PFSK-1 (cell line): ENCODE data around the gene GFM1.

Source experiments
- FOXP2 ChIP-seq: optimal IDR thresholded peaks from 2 replicates; pipeline ENCODE3; 2011; ENCODE audit warnings: borderline replicate concordance, control low read depth, inconsistent platforms; ENCODE audit not compliant: insufficient read depth; ENCODE audit errors: extremely low read length, extremely low read depth
- POLR2AphosphoS5 ChIP-seq: IDR thresholded peaks from 2 replicates; pipeline ENCODE4 v1.6.1; 2012; ENCODE audit warnings: low read depth, mild to moderate bottlenecking, control low read depth, low read length, moderate library complexity
- SIN3A ChIP-seq: IDR thresholded peaks from 2 replicates; pipeline ENCODE4 v1.6.1; 2012; ENCODE audit warnings: mild to moderate bottlenecking, low read length, moderate library complexity, borderline replicate concordance; ENCODE audit not compliant: insufficient read depth
- TAF1 ChIP-seq: IDR thresholded peaks from 2 replicates; pipeline ENCODE4 v1.6.1; 2012; ENCODE audit warnings: low read length, control low read depth, borderline replicate concordance; ENCODE audit not compliant: insufficient read depth
- TF ChIP-seq, protein P1 (sequence below), 2 experiments: IDR thresholded peaks; 2 replicates each; pipeline versions ENCODE4 v1.6.1 to v1.8.0; 2011 to 2012; ENCODE audit warnings: low read depth in 2 of 2, low read length in 2 of 2, control low read depth in 1 of 2, inconsistent platforms in 1 of 2, mild to moderate bottlenecking in 1 of 2, moderate library complexity in 1 of 2; ENCODE audit not compliant: insufficient read depth in 1 of 2

GFM1 gene

DNA sequence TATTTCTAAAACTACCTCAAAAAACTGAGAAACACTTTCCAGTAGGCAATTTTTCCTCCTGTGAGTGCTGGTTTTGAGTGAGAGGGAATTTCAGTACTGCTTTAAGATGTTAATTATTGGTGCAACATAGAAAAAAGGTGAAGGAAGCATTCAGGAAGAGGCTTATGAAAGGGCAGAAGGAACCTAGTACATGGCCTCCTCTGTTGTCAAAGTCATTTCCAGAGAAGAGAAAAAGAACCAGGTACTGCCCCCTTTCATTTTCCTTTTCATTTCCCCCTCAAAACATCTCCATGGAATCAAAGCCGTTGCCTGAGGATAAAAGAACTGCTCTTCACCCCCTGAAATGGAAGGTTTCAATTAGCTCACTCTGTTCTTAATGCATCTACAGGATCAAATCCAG is 68.1 kb downstream of the GFM1 start:
- TF ChIP-seq, protein P1, sequence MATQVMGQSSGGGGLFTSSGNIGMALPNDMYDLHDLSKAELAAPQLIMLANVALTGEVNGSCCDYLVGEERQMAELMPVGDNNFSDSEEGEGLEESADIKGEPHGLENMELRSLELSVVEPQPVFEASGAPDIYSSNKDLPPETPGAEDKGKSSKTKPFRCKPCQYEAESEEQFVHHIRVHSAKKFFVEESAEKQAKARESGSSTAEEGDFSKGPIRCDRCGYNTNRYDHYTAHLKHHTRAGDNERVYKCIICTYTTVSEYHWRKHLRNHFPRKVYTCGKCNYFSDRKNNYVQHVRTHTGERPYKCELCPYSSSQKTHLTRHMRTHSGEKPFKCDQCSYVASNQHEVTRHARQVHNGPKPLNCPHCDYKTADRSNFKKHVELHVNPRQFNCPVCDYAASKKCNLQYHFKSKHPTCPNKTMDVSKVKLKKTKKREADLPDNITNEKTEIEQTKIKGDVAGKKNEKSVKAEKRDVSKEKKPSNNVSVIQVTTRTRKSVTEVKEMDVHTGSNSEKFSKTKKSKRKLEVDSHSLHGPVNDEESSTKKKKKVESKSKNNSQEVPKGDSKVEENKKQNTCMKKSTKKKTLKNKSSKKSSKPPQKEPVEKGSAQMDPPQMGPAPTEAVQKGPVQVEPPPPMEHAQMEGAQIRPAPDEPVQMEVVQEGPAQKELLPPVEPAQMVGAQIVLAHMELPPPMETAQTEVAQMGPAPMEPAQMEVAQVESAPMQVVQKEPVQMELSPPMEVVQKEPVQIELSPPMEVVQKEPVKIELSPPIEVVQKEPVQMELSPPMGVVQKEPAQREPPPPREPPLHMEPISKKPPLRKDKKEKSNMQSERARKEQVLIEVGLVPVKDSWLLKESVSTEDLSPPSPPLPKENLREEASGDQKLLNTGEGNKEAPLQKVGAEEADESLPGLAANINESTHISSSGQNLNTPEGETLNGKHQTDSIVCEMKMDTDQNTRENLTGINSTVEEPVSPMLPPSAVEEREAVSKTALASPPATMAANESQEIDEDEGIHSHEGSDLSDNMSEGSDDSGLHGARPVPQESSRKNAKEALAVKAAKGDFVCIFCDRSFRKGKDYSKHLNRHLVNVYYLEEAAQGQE (IDR thresholded peaks at IDR 0.05; ENCODE audit: insufficient read depth in 1 of 2, low read depth in 2 of 2, low read length in 2 of 2) = no peak
- TF ChIP-seq FOXP2 (no peak), SIN3A (no peak), POLR2AphosphoS5 (no peak), TAF1 (no peak)

DNA sequence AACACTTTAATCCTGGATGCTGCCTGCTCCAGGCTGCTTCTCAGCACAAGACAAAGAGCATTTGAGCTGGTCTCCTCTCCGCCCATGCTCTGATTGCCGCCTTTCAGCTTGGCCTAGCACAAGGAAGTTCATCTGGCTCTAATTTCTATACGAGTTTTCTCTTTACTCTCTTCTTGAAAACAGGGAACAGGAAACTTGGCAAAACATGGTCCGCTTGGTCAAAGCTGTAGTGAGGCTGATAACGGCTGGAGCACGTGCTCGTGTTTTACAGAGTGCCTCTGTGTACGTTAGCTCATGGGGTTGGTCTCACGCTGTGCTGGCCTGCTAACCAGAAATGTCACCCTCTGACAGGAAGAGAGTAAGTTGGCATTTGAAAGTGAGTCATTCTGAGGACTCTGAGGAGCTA is 68.8 kb downstream of the GFM1 start:
- TF ChIP-seq SIN3A = no peak
- TF ChIP-seq TAF1 = no peak
- TF ChIP-seq POLR2AphosphoS5 = no peak
- TF ChIP-seq FOXP2 = no peak
- TF ChIP-seq, protein P1 (IDR thresholded peaks at IDR 0.05; ENCODE audit: insufficient read depth in 1 of 2, low read depth in 2 of 2, low read length in 2 of 2) = no peak

DNA sequence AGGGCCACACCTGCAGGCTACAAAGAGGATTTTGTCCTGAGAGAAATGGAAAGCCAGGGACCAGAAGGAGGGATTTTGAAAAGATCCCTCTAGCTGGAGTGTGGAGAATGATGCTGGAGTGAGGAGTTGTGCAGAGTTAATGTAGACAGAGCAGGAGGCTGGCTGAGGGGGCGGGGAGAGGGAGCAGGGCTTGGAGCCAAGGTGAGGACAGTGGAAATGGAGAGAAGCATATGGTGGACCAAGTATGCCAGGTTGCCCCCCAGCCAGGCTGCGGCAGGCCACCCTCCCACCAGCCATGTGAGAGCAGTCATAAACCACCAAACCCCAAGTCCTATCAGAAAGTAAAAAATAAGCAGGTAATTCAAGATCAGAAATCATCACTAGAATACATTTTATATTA is 73.2 kb downstream of the GFM1 start:
- TF ChIP-seq, protein P1 (IDR thresholded peaks at IDR 0.05; ENCODE audit: insufficient read depth in 1 of 2, low read depth in 2 of 2, low read length in 2 of 2) = no peak
- no peak for TF ChIP-seq POLR2AphosphoS5
- no peak for TF ChIP-seq TAF1
- TF ChIP-seq FOXP2 = no peak
- TF ChIP-seq SIN3A = no peak

DNA sequence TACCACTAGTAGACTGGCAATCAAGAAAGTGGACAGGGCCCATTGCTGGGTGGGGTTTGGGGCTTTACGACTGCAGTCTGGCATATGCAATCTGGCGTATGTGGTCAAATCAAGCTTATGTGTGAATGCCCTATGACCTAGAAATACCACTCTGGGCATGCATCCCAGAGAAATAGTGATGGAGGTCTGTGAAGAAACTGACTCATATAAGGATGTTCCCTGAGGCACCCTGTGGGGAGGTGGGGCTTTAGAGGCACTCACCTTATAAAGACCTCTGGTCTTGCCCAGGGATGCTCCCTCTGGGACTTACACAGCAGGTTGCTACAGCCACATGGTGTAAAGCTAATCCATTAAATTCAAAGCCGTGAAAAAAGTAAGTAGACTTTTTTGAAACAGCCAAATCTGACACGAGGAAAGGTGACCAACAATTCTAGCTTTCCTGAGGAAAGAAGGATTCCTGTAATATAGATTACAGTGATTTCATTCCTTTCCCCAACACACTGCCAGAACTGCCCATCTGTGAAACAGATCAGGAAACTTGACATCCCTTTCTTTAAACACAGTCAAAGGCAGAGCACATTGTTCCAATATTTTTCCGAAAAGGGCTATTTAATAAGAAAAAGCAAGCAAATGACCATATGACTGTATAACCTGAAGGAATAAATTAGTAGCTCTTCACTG is 74.3 kb downstream of the GFM1 start:
- no peak for TF ChIP-seq TAF1
- no peak for TF ChIP-seq POLR2AphosphoS5
- TF ChIP-seq, protein P1 (IDR thresholded peaks at IDR 0.05; ENCODE audit: insufficient read depth in 1 of 2, low read depth in 2 of 2, low read length in 2 of 2) = no peak
- TF ChIP-seq FOXP2 = no peak
- TF ChIP-seq SIN3A = no peak

DNA sequence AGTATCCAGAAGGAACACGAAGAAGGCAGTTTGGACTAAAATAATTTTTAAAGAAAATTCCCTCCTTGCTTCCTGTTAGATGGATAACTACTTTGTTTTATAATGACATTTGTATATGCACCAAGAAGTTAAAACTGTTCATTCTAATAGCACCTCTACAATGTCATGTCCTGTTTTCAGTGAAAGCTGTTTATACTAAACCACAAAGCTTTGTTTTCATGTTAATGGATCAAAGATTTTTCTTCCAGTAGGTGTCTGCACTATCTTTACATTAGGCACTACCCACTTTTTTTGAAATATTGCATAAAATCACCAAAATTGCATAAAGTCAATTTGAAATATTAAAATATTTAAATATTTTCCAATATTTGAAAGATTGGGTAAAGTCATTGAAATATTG is 77.8 kb downstream of the GFM1 start:
- TF ChIP-seq FOXP2 = no peak
- TF ChIP-seq POLR2AphosphoS5 = no peak
- TF ChIP-seq, protein P1 (IDR thresholded peaks at IDR 0.05; ENCODE audit: insufficient read depth in 1 of 2, low read depth in 2 of 2, low read length in 2 of 2) = no peak
- TF ChIP-seq TAF1 = no peak
- TF ChIP-seq SIN3A = no peak
